Measurements from ENCODE around the gene TNFAIP8L1.

Gene TNFAIP8L1

DNA sequence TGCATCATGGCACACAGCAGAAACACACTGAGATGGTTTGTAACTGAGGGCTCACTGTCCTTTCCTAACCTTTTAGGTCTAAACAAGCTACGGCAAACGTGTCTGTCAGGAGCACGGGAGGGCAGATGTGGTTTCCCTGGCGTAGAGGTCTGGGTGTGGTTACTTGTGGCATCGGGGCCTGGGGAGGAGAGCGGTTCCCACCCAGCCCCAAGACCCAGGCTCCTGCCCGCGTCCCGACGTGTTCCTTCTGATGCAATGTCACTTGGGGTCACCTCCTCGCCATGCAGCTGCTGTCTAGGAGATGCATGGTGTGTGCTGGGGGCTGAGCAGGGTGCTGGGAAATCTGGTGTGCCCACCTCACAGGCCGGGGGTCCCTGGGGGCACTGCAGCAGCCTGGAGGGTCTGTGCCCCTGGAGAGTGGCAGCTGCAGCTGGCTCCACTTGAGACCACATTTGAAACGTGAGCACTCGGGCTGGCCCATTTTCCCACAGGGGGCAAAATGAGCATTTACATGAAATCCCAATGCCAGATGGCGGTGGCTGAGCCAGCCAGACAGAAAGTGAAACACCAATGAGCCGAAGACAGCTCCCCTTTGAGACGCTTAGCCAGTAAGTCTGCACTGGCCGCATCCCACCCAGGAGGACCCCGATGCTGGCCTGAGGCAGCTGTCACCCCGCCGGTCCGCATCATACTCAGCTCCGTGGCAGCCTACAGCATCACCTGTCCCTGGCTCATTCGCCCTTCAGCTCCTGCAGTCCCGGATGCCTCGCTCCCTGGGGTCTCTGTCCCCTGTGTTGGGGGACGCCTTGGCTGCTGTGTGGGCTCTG is 53.1 kb downstream of the TNFAIP8L1 start:
- Histone ChIP-seq H3K36me3 (ENCODE audit: control insufficient read depth in 2 of 2, insufficient read depth in 1 of 2, low read length in 2 of 2) (peaks cover 7 to 82% of the 10 kb centered on the region in 2 experiments; a peak in 2 of 3 replicates), H3K4me3 (ENCODE audit: low read depth, low read length) (no peak overlapping the region), H3K9me3 (ENCODE audit: control insufficient read depth, insufficient read depth, low read depth, low read length) (no peaks in the 10 kb centered on the region), H3K4me1 (ENCODE audit: control insufficient read depth, insufficient read depth, low read length) (peaks cover 6% of the 10 kb centered on the region), H3K27ac (ENCODE audit: extremely low read depth, low read depth, low read length) (no peak overlapping the region)
- POLR2A ChIA-PET, result no interaction called here
- no peak for TF ChIP-seq TRIM28 (IDR thresholded peaks at IDR 0.05; ENCODE audit: borderline replicate concordance, low read length)
- TF ChIP-seq ZNF530 (tag by site-specific recombination; IDR thresholded peaks at IDR 0.05; ENCODE audit: low read depth), result no peak
- no peak for TF ChIP-seq ZNF16 (tag by site-specific recombination; IDR thresholded peaks at IDR 0.05; ENCODE audit: low read depth)
- no peak for TF ChIP-seq ZNF280D (tag by site-specific recombination; IDR thresholded peaks at IDR 0.05)
- peak; percentile 73 for TF ChIP-seq PRDM10 (tag by site-specific recombination; IDR thresholded peaks at IDR 0.05)
- CTCF ChIA-PET, result interaction anchor here (0.6 kb wide), 1 partner anchor 19 kb away, joined by 3 read pairs; no protein-coding TSS in a partner anchor

DNA sequence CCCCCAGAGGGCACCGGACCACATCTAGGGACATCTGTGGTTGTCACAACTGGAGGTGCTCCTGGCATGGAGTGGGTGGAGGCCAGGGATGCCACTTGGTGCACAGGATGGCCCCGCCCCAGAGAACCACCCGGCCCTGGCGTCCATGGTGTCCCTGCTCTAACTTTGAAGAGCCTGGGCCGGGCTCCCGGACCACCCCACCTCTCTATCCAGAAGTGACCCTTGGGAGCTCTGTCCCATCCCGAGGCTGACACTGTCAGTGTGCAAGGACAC is 53.7 kb downstream of the TNFAIP8L1 start:
- Histone ChIP-seq H3K4me3 (ENCODE audit: low read depth, low read length) (no peak overlapping the region), H3K4me1 (ENCODE audit: control insufficient read depth, insufficient read depth, low read length) (peaks cover 6% of the 10 kb centered on the region), H3K27ac (ENCODE audit: extremely low read depth, low read depth, low read length) (no peak overlapping the region), H3K9me3 (ENCODE audit: control insufficient read depth, insufficient read depth, low read depth, low read length) (no peaks in the 10 kb centered on the region), H3K36me3 (ENCODE audit: control insufficient read depth in 2 of 2, insufficient read depth in 1 of 2, low read length in 2 of 2) (peaks cover 7 to 86% of the 10 kb centered on the region in 2 experiments; a peak in 2 of 3 replicates)
- ChIA-PET POLR2A (no interaction called here), CTCF (interaction anchor here (0.6 kb wide), 1 partner anchor 20 kb away, joined by 3 read pairs; no protein-coding TSS in a partner anchor)
- no peak for TF ChIP-seq ZNF16 (tag by site-specific recombination; IDR thresholded peaks at IDR 0.05; ENCODE audit: low read depth)
- TF ChIP-seq, protein P1, sequence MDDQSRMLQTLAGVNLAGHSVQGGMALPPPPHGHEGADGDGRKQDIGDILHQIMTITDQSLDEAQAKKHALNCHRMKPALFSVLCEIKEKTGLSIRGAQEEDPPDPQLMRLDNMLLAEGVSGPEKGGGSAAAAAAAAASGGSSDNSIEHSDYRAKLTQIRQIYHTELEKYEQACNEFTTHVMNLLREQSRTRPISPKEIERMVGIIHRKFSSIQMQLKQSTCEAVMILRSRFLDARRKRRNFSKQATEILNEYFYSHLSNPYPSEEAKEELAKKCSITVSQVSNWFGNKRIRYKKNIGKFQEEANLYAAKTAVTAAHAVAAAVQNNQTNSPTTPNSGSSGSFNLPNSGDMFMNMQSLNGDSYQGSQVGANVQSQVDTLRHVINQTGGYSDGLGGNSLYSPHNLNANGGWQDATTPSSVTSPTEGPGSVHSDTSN (CRISPR knock-in tag; IDR thresholded peaks at IDR 0.05), result no peak

GRCh38 chr19:4693471-4694121 is 54.3 kb downstream of the TNFAIP8L1 start:
- no peak for TF ChIP-seq ATF2 (tag by site-specific recombination; IDR thresholded peaks at IDR 0.05; ENCODE audit: low read depth)
- no peak for TF ChIP-seq PRDM1 (tag by site-specific recombination; IDR thresholded peaks at IDR 0.05)
- peak; percentile 97 for TF ChIP-seq ZNF623 (tag by site-specific recombination; IDR thresholded peaks at IDR 0.05)
- no peak for TF ChIP-seq ZNF621 (tag by site-specific recombination; IDR thresholded peaks at IDR 0.05)
- TF ChIP-seq GLI2 (tag by site-specific recombination; IDR thresholded peaks at IDR 0.05; ENCODE audit: borderline replicate concordance, low read depth), result no peak
- Histone ChIP-seq H3K4me3 (ENCODE audit: low read depth, low read length) (no peak overlapping the region), H3K4me1 (ENCODE audit: control insufficient read depth, insufficient read depth, low read length) (peaks cover 6% of the 10 kb centered on the region), H3K27ac (ENCODE audit: extremely low read depth, low read depth, low read length) (peak overlapping the region; percentile 64; the same call in 1 of the 2 replicates), H3K9me3 (ENCODE audit: control insufficient read depth, insufficient read depth, low read depth, low read length) (no peaks in the 10 kb centered on the region), H3K36me3 (ENCODE audit: control insufficient read depth in 2 of 2, insufficient read depth in 1 of 2, low read length in 2 of 2) (peaks cover 7 to 87% of the 10 kb centered on the region in 2 experiments; a peak in 2 of 3 replicates)
- CTCF ChIA-PET, result interaction anchor here (0.6 kb wide), 1 partner anchor 1034 kb away, joined by 4 read pairs; no protein-coding TSS in a partner anchor
- POLR2A ChIA-PET, result no interaction called here

All from HEK293 (cell line).